SK-N-SH (cell line): Measurements from ENCODE around the gene TMEM44. TPM values are rescaled to one million over a fixed set of nuclear protein-coding genes. Genes with fewer than 3 reads are reported as not detected.

Source experiments
- CTCF ChIA-PET: fragments of 300-600, 350-600 bp; formaldehyde crosslinking; extraction: SDS; loops from one replicate; lab custom pipeline; 2021; lab: Yijun Ruan, JAX
- POLR2A ChIA-PET: fragments of 350-600 bp; sonication (Branson Sonifier 250); formaldehyde crosslinking; extraction: SDS; loops from one replicate; lab custom pipeline; 2020; ENCODE audit warnings: antibody characterized with exemption, inconsistent platforms; lab: Yijun Ruan, JAX
- DNase-seq: peaks from one replicate; pipeline ENCODE4 v3.0.0; 2012
- H2AFZ ChIP-seq: fragments of 200-600 bp; sonication (generic); 2 replicates; pipeline ENCODE4 v1.8.1; 2016; ENCODE audit warnings: antibody characterized with exemption, mild to moderate bottlenecking, low read depth
- H3F3A ChIP-seq: fragments of 200-600 bp; sonication (generic); replicated peaks from 2 replicates; pipeline ENCODE3; 2016; ENCODE audit warnings: antibody characterized with exemption, mild to moderate bottlenecking; ENCODE audit not compliant: insufficient read depth
- H3K27ac ChIP-seq, 2 experiments: fragments of 200-500 bp in 1 of 2; fragments of 200-600 bp in 1 of 2; sonication (Bioruptor generic) in 1 of 2; sonication (generic), shearing (Covaris generic) in 1 of 2; 2 replicates each; pipeline versions ENCODE4 v1.5.1 to v1.6.1; 2014 to 2016; ENCODE audit warnings: low read depth in 2 of 2, inconsistent platforms in 1 of 2, low read length in 1 of 2, mild to moderate bottlenecking in 1 of 2, mixed read lengths in 1 of 2
- H3K27me3 ChIP-seq: fragments of 200-600 bp; sonication (generic), shearing (Covaris generic); 2 replicates; pipeline ENCODE4 v1.6.1; 2016; ENCODE audit warnings: mixed run types; ENCODE audit not compliant: insufficient read depth
- H3K36me3 ChIP-seq, 2 experiments: fragments of 200-500 bp in 1 of 2; fragments of 200-600 bp in 1 of 2; sonication (Bioruptor generic) in 1 of 2; sonication (generic) in 1 of 2; replicated peaks in 1 of 2; 2 replicates each; pipeline versions ENCODE3 to v1.5.1; 2014 to 2016; ENCODE audit warnings: low read length in 1 of 2, mild to moderate bottlenecking in 1 of 2; ENCODE audit not compliant: insufficient read depth in 2 of 2, control insufficient read depth in 1 of 2
- H3K4me1 ChIP-seq, 2 experiments: fragments of 200-500 bp in 1 of 2; fragments of 200-600 bp in 1 of 2; sonication (Bioruptor generic) in 1 of 2; sonication (generic), shearing (Covaris generic) in 1 of 2; 2 replicates each; pipeline versions ENCODE4 v1.5.1 to v1.6.1; 2014 to 2016; ENCODE audit warnings: low read depth in 1 of 2, low read length in 1 of 2, mixed run types in 1 of 2; ENCODE audit not compliant: insufficient read depth in 2 of 2, control insufficient read depth in 1 of 2
- H3K4me2 ChIP-seq: fragments of 200-600 bp; sonication (generic), shearing (Covaris generic); 2 replicates; pipeline ENCODE4 v1.6.1; 2017; ENCODE audit warnings: mixed run types
- H3K4me3 ChIP-seq, 2 experiments: fragments of 200-500 bp in 1 of 2; fragments of 200-600 bp in 1 of 2; sonication (Bioruptor generic) in 1 of 2; sonication (generic), shearing (Covaris generic) in 1 of 2; 2 replicates each; pipeline versions ENCODE4 v1.5.1 to v1.8.1; 2014 to 2016; ENCODE audit warnings: low read depth in 2 of 2, inconsistent platforms in 1 of 2, low read length in 1 of 2, mild to moderate bottlenecking in 1 of 2, mixed read lengths in 1 of 2, moderate library complexity in 1 of 2
- H3K79me2 ChIP-seq: fragments of 200-600 bp; sonication (generic); 2 replicates; pipeline ENCODE4 v1.8.1; 2017; ENCODE audit warnings: mild to moderate bottlenecking; ENCODE audit not compliant: insufficient read depth
- H3K9ac ChIP-seq: fragments of 200-600 bp; sonication (generic); 2 replicates; pipeline ENCODE4 v1.6.1; 2017; ENCODE audit warnings: mixed run types
- H3K9me2 ChIP-seq: fragments of 200-600 bp; sonication (generic); 2 replicates; pipeline ENCODE4 v1.6.1; 2017; ENCODE audit warnings: mixed run types
- H3K9me3 ChIP-seq: fragments of 200-600 bp; sonication (generic); 2 replicates; pipeline ENCODE4 v1.6.1; 2017; ENCODE audit warnings: mixed run types, mild to moderate bottlenecking, moderate library complexity
- H4K20me1 ChIP-seq: fragments of 200-600 bp; sonication (generic); 2 replicates; pipeline ENCODE4 v1.6.1; 2017; ENCODE audit warnings: mild to moderate bottlenecking, mixed run types; ENCODE audit not compliant: insufficient read depth
- CHD2 ChIP-seq: fragments of 150-350 bp; IDR thresholded peaks from 2 replicates; pipeline ENCODE4 v1.6.1; 2018; ENCODE audit warnings: low read length; ENCODE audit not compliant: partially characterized antibody
- FOSL2 ChIP-seq: IDR thresholded peaks from 2 replicates; pipeline ENCODE4 v1.4.0; 2012; ENCODE audit warnings: low read depth, mild to moderate bottlenecking, moderate library complexity, borderline replicate concordance
- GATA2 ChIP-seq: sonication (generic); formaldehyde crosslinking; IDR thresholded peaks from 2 replicates; pipeline ENCODE4 v1.5.0; 2020; ENCODE audit warnings: mild to moderate bottlenecking, missing genetic modification reagents
- RCOR1 ChIP-seq: fragments of 150-350 bp; IDR thresholded peaks from 2 replicates; pipeline ENCODE4 v1.6.1; 2017; ENCODE audit warnings: antibody characterized with exemption, low read length
- RXRA ChIP-seq: IDR thresholded peaks from 2 replicates; pipeline ENCODE4 v1.4.0; 2012; ENCODE audit warnings: low read depth, mild to moderate bottlenecking, borderline replicate concordance
- SMC3 ChIP-seq: IDR thresholded peaks from 2 replicates; pipeline ENCODE4 v1.6.1; 2012; ENCODE audit warnings: low read depth, low read length, improper control_type of control experiment
- TAF1 ChIP-seq: IDR thresholded peaks from 2 replicates; pipeline ENCODE4 v1.6.1; 2012; ENCODE audit warnings: low read depth, mild to moderate bottlenecking, low read length, moderate library complexity, borderline replicate concordance
- TEAD4 ChIP-seq: IDR thresholded peaks from 2 replicates; pipeline ENCODE4 v1.4.0; 2012; ENCODE audit warnings: mild to moderate bottlenecking, borderline replicate concordance; ENCODE audit not compliant: insufficient read depth
- YY1 ChIP-seq: IDR thresholded peaks from 2 replicates; pipeline ENCODE4 v1.4.0; 2012; ENCODE audit warnings: low read depth, mild to moderate bottlenecking
- WGBS: methylation state at CpG from one replicate; pipeline ENCODE4 v1.1.6; 2017; ENCODE audit warnings: low lambda C conversion rate; 5-methylcytosine and 5-hydroxymethylcytosine counted together
- polyA plus RNA-seq, 3 experiments: library from polyadenylated mRNA; depleted of rRNA; stranded (reverse); fragments of >200 nt; gene quantifications; 2 replicates each; pipeline ENCODE4 v1.2.3, GENCODE V29; 2012
- TF ChIP-seq, protein P1 (sequence below): IDR thresholded peaks from 2 replicates; pipeline ENCODE4 v1.6.1; 2012; ENCODE audit warnings: mild to moderate bottlenecking, low read depth, low read length, moderate library complexity
- TF ChIP-seq, protein P2 (sequence below): IDR thresholded peaks from 2 replicates; pipeline ENCODE4 v1.4.0; 2012; ENCODE audit warnings: low read depth, borderline replicate concordance

The TMEM44 gene
- polyA plus RNA-seq, 1 of the 3 experiments (the other 2 are of a cell fraction): 22.6 TPM

DNA sequence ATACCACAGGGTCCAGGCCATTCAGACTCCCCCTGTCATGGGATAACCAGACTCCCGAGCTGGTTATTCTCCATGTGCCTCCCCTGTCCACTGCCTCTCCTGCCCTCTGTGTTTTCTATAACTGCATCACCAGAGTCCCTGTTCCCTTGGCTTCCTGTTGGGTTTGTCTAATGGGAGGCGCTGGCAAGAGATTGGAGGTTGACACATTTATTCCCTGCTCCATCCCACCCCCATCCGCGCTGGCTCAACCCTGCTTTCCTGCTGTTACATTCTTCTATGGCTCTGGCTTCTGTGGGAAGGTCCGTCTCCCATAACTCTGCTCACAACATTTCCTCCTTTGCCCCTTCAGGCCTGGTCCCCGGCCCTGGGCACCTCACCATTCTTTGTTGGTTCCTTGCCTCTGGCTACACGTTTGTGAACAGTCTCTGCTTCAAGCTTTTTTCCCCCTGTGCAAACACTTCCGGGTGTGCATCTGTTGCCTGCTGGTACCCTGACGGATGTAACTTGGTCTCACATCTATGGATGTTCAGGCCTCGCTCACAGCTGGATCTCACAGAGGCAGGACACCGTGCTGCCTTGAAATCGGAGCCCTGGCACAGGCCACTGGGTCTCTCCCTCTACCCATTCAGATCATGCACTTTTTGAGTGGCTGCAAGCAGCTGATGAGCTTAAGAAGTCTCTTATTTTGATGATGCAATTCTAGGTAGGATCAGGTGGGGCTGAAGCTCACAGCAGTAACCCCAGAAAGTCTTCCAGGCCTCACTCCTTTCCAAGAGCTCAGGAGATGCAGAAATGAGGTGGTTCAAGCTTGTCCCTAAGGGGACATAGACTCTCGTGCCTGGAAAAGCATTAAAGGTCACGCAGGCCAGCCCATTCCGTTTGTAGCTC, 77.8 kb downstream of the TMEM44 start:
- H3K4me3 ChIP-seq: no peak overlapping the region
- ChIA-PET CTCF (interaction anchor here (1.1 kb wide), 1 partner anchor 69 kb away, joined by 3 read pairs; no protein-coding TSS in a partner anchor), POLR2A (interaction anchor here (1.1 kb wide), 1 partner anchor 31 kb away, joined by 4 read pairs; no protein-coding TSS in a partner anchor)
- no peaks in the 10 kb centered on the region for H3K79me2 ChIP-seq
- peak overlapping the region in 1 of 2 experiments; percentile 89; a peak in 2 of 4 replicates for H3K27ac ChIP-seq
- H3F3A ChIP-seq: peaks cover 33% of the 10 kb centered on the region
- no peaks in the 10 kb centered on the region for H3K9me2 ChIP-seq
- TF ChIP-seq FOSL2 (no peak), TEAD4 (no peak), YY1 (no peak), TAF1 (no peak), RCOR1 (no peak), GATA2 (no peak), CHD2 (no peak), SMC3 (no peak), RXRA (no peak)
- TF ChIP-seq, protein P1, sequence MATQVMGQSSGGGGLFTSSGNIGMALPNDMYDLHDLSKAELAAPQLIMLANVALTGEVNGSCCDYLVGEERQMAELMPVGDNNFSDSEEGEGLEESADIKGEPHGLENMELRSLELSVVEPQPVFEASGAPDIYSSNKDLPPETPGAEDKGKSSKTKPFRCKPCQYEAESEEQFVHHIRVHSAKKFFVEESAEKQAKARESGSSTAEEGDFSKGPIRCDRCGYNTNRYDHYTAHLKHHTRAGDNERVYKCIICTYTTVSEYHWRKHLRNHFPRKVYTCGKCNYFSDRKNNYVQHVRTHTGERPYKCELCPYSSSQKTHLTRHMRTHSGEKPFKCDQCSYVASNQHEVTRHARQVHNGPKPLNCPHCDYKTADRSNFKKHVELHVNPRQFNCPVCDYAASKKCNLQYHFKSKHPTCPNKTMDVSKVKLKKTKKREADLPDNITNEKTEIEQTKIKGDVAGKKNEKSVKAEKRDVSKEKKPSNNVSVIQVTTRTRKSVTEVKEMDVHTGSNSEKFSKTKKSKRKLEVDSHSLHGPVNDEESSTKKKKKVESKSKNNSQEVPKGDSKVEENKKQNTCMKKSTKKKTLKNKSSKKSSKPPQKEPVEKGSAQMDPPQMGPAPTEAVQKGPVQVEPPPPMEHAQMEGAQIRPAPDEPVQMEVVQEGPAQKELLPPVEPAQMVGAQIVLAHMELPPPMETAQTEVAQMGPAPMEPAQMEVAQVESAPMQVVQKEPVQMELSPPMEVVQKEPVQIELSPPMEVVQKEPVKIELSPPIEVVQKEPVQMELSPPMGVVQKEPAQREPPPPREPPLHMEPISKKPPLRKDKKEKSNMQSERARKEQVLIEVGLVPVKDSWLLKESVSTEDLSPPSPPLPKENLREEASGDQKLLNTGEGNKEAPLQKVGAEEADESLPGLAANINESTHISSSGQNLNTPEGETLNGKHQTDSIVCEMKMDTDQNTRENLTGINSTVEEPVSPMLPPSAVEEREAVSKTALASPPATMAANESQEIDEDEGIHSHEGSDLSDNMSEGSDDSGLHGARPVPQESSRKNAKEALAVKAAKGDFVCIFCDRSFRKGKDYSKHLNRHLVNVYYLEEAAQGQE: no peak
- TF ChIP-seq, protein P2, sequence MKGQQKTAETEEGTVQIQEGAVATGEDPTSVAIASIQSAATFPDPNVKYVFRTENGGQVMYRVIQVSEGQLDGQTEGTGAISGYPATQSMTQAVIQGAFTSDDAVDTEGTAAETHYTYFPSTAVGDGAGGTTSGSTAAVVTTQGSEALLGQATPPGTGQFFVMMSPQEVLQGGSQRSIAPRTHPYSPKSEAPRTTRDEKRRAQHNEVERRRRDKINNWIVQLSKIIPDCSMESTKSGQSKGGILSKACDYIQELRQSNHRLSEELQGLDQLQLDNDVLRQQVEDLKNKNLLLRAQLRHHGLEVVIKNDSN: no peak
- H3K4me2 ChIP-seq: peak overlapping the region; percentile 48
- H3K4me1 ChIP-seq: peaks cover 0 to 34% of the 10 kb centered on the region in 2 experiments; a peak in 2 of 4 replicates
- no peaks in the 10 kb centered on the region for H4K20me1 ChIP-seq
- H3K36me3 ChIP-seq: no peaks in the 10 kb centered on the region
- no peak for DNase-seq
- no peaks in the 10 kb centered on the region for H3K27me3 ChIP-seq
- no peaks in the 10 kb centered on the region for H3K9me3 ChIP-seq
- H3K9ac ChIP-seq: peak overlapping the region; percentile 45; the same call in 1 of the 2 replicates
- H2AFZ ChIP-seq: peak overlapping the region; percentile 20; the same call in 1 of the 2 replicates
- WGBS: 92% methylated on average over 15 of the region's 15 CpGs
